Activated naive CD4-positive, alpha-beta T cell treated with Interleukin-2 at 50 U/mL for 16 hours (primary cell): ENCODE data around the gene TAF11L5.
A peak's percentile ranks its signal among the peaks of the same experiment; 100 is the strongest.
"Not testable (repeated sequence)": the region's sequence is repeated elsewhere in the genome, so short reads cannot be mapped to it uniquely, and the experiment has no call there.

Source experiments
- DNase-seq: peaks from one replicate; pipeline ENCODE4 v3.0.0-alpha.2; 2020

Gene TAF11L5

DNA sequence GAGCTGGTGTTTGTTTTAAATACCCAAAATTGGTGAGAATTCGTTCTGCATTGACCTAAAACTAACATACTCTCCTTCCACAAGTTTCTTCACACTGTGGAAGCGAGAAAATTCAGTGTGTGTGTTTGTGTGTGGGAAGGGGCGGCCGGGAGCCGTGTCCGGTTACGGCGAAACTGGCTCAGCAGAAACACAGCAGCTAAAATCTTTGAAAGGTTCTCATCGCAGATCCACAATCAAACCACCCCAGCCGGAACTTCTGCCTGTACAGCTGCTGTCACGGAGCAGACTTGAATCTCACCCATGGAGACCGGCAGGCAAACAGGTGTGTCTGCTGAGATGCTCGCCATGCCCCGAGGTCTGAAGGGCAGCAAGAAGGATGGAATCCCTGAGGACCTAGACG, at the start of gene TAF11L5:
Gene TAF11L5 (plus strand): TSS at position 301 of the 400 bp plus-strand sequence.
- DNase-seq, result not testable (repeated sequence)

DNA sequence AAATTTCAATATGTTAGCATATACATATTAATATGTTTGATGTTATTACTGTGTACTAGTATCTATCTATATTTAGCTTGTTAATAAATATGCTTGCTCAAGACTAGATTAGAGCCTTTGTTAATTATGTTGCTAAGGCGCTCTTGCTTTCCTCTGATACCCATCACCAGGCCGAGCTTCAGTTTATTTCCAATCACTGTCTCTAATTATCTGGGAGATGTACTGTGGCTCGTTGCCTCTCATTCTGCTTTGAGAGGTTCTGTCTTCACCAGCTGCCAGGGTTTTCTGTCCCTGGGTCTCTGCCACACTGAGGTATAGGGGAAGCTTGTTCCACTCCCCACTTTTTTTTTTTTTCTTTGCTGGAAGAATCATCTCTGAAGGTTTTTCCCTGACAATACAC, 48.0 kb upstream of the TAF11L5 start:
- DNase-seq, result no peak

DNA sequence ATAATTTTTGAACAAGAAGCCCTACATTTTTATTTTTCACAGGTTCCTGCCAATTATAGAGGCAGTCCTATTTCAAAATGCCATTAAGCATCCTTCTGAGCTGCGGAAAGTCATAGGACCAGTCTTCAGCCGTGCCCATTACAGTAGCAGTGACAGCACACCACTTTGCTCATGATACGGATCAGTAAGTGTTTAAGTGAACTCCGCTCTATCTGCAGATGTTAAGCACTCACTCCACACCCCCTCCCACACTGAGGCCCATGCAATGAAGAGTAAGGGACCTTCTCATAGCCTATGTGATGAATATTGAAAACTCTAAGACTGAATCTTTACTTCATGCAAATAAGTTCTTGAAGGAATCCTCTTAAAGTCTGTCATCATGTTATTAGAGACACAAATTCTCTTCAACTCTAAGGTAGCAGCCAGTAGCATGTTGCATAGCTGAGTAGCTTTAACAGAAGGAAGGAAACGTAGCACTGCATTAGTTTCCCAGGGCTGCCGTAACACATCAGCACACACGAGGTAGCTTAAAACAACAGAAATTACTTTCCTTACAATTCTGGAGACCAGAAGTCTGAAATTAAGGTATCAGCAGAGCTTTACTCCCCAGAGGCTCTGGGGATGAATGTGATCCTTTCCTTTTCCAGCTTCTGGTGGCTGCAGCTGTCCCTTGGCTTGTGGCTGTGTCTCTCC, 47.3 kb upstream of the TAF11L5 start:
- no peak for DNase-seq

DNA sequence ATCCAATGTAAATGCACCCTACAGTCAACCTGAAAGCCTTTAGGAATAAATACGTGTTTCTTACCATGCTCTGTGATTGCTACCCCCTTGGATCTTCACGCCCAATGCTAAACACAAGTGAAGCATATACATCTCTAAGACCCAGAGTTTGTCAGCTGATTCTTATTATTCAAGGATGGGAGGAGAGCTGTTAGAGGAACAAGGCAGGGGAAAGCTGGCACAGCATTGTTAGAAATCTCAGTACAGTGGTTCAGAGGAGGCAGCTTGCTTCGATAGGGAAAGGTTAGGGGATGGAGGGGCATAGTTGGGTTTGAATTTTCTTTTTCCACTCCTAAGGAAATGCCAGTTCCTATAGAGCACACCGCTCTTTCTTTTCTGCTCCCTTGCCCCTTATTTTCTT, 43.7 kb upstream of the TAF11L5 start:
- no peak for DNase-seq

DNA sequence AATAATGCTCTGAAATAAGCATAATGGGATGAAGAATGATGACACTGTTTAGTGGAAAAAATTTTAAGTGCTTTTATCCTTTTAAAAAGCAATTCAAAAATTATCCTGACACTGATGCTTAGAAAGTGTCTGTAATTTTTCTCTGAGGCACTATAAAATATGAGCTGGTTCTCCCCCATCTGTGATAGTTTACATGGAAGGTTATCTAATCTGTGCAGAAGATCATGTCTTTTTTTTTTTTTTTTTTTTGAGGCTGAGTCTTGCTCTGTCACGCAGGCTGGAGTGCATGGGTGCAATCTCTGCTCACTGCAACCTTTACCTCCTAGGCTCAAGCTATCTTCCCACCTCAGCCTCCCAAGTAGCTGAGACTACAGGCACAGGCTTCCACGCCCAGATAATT, 42.2 kb upstream of the TAF11L5 start:
- no peak for DNase-seq

DNA sequence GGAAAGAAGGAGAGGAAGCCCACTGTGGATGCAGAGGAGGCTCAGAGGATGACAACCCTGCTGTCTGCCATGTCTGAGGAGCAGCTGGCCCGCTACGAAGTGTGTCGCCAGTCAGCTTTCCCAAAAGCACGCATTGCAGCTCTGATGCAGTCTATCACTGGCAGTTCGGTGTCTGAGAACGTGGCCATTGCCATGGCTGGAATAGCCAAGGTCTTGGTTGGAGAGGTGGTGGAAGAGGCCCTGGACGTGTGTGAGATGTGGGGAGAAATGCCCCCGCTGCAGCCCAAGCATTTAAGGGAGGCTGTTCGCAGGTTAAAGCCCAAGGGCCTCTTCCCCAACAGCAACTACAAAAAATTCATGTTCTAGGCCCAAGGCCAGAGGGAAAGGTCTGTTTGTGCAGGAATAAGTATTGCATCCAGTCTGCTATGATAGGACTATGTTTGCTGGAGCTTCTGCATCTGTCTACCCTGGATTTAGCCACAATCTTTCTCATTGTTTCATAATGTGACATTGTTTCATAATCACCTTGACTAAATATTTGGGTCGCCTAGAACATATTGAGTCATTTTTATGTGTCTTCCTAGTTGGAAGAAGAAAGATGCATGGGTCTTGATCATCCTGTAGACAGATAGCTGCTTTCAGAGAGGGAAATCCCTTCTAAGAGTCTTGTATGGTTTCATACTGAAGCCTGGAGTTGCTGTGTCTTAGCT, 38.4 kb upstream of the TAF11L5 start:
- DNase-seq, result not testable (repeated sequence)

DNA sequence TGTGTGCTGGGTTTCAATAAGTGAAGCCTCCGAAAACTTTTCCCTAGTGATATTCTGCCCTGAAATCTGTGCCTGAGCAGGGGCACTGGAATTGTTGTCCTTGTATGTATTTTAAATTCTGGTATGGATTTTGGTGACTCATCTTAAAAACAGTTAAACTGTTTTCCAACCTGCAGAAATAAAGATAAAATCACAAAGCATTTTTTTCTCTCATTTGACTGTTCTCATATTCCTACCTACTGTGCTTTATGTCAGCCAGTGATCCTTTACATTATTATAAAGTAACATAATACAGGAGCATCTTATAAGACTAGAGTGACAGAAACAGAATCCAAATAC, 37.9 kb upstream of the TAF11L5 start:
- no peak for DNase-seq

DNA sequence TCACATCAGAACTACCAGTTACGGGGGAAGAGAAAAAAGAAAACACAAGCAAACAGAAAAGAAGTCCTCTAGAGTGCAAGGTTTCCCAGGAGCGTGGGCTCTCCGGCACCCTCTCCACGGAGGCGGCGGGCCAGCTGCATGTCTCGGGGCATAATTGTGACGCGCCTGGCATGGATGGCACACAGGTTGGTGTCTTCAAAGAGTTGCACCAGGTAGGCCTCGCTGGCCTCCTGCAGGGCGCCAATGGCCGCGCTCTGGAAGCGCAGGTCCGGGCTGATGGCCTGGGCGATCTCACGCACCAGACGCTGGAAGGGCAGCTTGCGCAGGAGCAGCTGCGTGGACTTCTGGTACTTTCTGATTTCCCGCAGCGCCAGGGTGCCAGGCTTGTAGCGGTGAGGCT, 33.8 kb upstream of the TAF11L5 start:
- not testable (repeated sequence) for DNase-seq

DNA sequence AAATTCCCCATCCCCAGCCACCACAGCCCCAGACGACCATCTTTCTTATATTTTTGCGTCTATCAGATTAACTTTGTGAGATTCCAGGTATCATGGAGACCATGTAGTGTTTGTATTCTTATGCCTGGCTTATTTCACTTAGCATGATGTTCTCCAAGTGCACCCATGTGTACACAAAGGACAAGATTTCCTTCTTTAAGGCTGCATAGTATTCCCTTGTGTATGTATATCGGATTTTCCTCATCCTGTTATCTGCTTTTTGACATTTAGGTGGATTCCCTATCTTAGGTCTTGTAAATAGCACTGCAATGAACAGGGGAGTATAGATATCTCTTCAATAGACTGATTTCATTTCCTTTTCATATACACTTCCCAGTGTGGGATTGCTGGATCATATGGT, 32.3 kb upstream of the TAF11L5 start:
- DNase-seq, result no peak

DNA sequence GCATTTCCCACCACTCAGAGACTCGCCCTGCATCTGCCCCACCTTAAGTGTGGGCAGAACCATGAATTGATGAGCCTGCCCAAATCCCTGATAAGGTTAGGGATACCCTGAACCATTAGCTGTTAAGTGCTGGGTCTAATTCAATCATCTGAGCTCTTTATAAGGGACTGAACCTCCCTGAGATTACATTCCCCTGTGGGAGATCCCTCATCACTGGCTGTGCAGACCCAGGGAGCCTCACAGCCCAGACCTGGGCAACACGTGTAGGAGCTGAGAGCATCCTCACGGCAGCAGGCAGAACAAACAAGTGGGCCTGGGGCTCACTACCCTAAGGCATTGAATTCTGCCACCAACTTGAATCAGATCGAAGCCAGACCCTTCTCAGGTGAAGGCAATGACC, 27.6 kb upstream of the TAF11L5 start:
- no peak for DNase-seq

DNA sequence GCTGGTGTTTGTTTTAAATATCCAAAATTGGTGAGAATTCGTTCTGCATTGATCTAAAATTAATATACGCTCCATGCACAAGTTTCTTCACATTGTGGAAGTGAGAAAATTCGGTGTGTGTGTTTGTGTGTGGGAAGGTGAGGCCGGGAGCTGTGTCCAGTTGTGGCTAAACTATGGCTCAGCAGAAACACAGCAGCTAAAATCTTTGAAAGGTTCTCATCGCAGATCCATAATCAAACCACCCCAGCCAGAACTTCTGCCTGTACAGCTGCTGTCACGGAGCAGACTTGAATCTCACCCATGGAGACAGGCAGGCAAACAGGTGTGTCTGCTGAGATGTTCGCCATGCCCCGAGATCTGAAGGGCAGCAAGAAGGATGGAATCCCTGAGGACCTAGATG, 27.1 kb upstream of the TAF11L5 start, which contains the start of gene TAF11L2:
Gene TAF11L2 (plus strand): TSS at position 301 of the 400 bp plus-strand sequence.
- not testable (repeated sequence) for DNase-seq

DNA sequence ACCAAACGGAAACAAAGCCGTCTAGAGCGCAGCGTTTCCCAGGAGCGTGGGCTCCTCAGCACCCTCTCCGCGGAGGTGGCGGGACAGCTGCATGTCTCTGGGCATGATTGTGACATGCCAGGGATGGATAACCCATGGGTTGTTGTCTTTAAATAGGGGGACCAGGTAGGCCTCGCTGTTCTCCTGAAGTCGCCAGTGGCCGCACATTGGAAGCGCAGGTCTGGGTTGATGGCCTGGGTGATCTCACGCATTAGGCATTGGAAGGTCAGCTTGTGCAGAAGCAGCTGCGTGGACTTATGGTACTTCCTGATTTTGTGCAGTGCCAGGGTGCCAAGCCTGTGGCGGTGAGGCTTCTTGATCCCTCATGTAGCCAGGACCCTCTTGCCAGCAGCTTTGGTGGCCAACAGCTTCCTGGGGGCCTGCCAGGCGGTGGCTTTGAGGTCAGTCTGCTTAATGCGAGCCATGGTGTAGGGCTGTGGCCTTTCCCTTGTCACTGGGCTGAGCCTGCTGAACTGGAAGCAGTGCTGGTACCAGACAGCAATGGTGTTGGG, 13.2 kb upstream of the TAF11L5 start:
- no peak for DNase-seq

DNA sequence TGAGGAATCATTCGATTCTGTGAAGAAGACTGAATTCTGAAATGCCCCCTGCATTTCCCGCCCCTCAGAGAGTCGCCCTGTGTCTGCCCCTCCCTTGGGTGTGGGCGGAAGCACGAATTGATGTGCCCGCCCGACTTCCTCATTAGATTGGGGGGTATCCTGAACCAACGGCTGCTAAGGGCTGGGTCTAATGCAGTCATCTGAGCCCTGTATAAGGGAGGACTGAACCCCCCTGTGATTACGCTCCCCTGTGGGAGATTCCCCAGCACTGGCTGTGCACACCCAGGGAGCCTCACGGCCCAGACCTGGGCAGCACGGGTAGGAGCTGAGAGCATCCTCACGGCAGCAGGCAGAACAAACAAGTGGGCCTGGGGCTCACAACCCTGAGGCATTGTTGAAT, 7.5 kb upstream of the TAF11L5 start:
- not testable (repeated sequence) for DNase-seq

DNA sequence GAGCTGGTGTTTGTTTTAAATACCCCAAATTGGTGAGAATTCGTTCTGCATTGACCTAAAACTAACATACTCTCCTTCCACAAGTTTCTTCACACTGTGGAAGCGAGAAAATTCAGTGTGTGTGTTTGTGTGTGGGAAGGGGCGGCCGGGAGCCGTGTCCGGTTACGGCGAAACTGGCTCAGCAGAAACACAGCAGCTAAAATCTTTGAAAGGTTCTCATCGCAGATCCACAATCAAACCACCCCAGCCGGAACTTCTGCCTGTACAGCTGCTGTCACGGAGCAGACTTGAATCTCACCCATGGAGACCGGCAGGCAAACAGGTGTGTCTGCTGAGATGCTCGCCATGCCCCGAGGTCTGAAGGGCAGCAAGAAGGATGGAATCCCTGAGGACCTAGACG, 7.0 kb upstream of the TAF11L5 start, which contains the start of gene TAF11L3:
Gene TAF11L3 (plus strand): TSS at position 301 of the 400 bp plus-strand sequence.
- not testable (repeated sequence) for DNase-seq

DNA sequence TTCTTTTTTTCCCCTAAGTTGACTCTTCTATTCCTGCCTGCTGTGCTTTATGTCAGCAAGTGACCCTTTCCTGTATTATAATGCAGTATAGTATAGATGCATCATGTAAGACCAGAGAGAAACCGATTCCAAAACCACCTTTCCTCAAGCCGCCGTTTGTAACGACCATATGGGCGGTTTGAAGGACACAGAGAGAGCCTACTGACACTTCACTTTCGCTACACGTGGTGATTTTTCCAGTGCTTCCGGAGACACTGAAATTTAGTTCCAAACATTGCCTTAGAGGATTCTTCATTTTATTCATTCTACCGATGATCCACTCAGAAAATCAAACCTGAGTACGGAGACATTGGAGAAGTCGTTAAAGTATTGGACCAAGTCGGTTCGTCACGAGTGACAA, 5.5 kb upstream of the TAF11L5 start:
- DNase-seq, result not testable (repeated sequence)

DNA sequence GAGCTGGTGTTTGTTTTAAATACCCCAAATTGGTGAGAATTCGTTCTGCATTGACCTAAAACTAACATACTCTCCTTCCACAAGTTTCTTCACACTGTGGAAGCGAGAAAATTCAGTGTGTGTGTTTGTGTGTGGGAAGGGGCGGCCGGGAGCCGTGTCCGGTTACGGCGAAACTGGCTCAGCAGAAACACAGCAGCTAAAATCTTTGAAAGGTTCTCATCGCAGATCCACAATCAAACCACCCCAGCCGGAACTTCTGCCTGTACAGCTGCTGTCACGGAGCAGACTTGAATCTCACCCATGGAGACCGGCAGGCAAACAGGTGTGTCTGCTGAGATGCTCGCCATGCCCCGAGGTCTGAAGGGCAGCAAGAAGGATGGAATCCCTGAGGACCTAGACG, 3.5 kb upstream of the TAF11L5 start, which contains the start of gene TAF11L4:
Gene TAF11L4 (plus strand): TSS at position 301 of the 400 bp plus-strand sequence.
- not testable (repeated sequence) for DNase-seq

DNA sequence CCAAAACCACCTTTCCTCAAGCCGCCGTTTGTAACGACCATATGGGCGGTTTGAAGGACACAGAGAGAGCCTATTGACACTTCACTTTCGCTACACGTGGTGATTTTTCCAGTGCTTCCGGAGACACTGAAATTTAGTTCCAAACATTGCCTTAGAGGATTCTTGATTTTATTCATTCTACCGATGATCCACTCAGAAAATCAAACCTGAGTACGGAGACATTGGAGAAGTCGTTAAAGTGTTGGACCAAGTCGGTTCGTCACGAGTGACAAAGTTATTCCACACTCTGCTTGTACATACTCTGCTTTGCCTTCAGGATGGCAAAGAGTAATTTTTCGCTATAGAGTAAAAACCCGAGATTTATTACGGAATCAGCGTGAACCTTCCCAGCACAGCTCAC, 1.5 kb downstream of the TAF11L5 start:
- DNase-seq, result peak; percentile 2

DNA sequence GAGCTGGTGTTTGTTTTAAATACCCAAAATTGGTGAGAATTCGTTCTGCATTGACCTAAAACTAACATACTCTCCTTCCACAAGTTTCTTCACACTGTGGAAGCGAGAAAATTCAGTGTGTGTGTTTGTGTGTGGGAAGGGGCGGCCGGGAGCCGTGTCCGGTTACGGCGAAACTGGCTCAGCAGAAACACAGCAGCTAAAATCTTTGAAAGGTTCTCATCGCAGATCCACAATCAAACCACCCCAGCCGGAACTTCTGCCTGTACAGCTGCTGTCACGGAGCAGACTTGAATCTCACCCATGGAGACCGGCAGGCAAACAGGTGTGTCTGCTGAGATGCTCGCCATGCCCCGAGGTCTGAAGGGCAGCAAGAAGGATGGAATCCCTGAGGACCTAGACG, 3.3 kb downstream of the TAF11L5 start, which contains the start of gene TAF11L6:
Gene TAF11L6 (plus strand): TSS at position 301 of the 400 bp plus-strand sequence.
- DNase-seq, result not testable (repeated sequence)
